Stimulated activated CD8-positive, alpha-beta memory T cell treated with anti-CD3 and anti-CD28 coated beads, Interleukin-12 subunit alpha, Interleukin-12 subunit beta, amount 100 ng/mL, for 4 hours (primary cell): ENCODE data around the gene IFNL1.
A peak's percentile ranks its signal among the peaks of the same experiment; 100 is the strongest.
"Not testable (repeated sequence)": the region's sequence is repeated elsewhere in the genome, so short reads cannot be mapped to it uniquely, and the experiment has no call there.

Experiments
- DNase-seq: peaks from one replicate; pipeline ENCODE4 v3.0.0-alpha.2; 2020; ENCODE audit warnings: low read depth

The IFNL1 gene

GRCh38 chr19:39270036-39270871, 26.0 kb upstream of the IFNL1 start:
- DNase-seq = no peak

- not testable (repeated sequence) for DNase-seq
Observed at GRCh38 chr19:39273859-39274258, 22.3 kb upstream of the IFNL1 start.

GRCh38 chr19:39275578-39275977, 20.6 kb upstream of the IFNL1 start:
- DNase-seq = no peak

GRCh38 chr19:39276740-39277139, 19.5 kb upstream of the IFNL1 start:
- DNase-seq = no peak

- no peak for DNase-seq
Observed at GRCh38 chr19:39277598-39277997, 18.6 kb upstream of the IFNL1 start.

GRCh38 chr19:39282021-39282420, 14.2 kb upstream of the IFNL1 start:
- no peak for DNase-seq

GRCh38 chr19:39284032-39284431, 12.2 kb upstream of the IFNL1 start:
- no peak for DNase-seq

GRCh38 chr19:39293394-39293793, 2.8 kb upstream of the IFNL1 start:
- no peak for DNase-seq

GRCh38 chr19:39296906-39297305, 699 bp downstream of the IFNL1 start:
- no peak for DNase-seq

GRCh38 chr19:39297931-39298634, 1.9 kb downstream of the IFNL1 start:
- peak; percentile 52 for DNase-seq

- no peak for DNase-seq
Observed at GRCh38 chr19:39299404-39299803, 3.2 kb downstream of the IFNL1 start.

GRCh38 chr19:39299832-39300231, 3.6 kb downstream of the IFNL1 start:
- DNase-seq = no peak

GRCh38 chr19:39301021-39301420, 4.8 kb downstream of the IFNL1 start:
- DNase-seq = no peak

GRCh38 chr19:39301562-39301961, 5.4 kb downstream of the IFNL1 start:
- DNase-seq = no peak

- DNase-seq = no peak
Observed at GRCh38 chr19:39303373-39304184, 7.4 kb downstream of the IFNL1 start.

GRCh38 chr19:39304185-39304513, 7.9 kb downstream of the IFNL1 start:
- no peak for DNase-seq

GRCh38 chr19:39304701-39305571, 8.7 kb downstream of the IFNL1 start:
- no peak for DNase-seq

GRCh38 chr19:39306075-39306474, 9.9 kb downstream of the IFNL1 start:
- no peak for DNase-seq

- DNase-seq = no peak
Observed at GRCh38 chr19:39307046-39307821, 11.0 kb downstream of the IFNL1 start.

- DNase-seq = no peak
Observed at GRCh38 chr19:39307822-39308530, 11.8 kb downstream of the IFNL1 start.
